H1 (cell line): ENCODE results near the gene DDC. TPM values are rescaled to one million over a fixed set of nuclear protein-coding genes. Genes with fewer than 3 reads are reported as not detected.

Source experiments
- CHD1 ChIP-seq: IDR thresholded peaks from 2 replicates; pipeline ENCODE4 v1.6.1; 2012; ENCODE audit warnings: low read depth, low read length, improper control_type of control experiment
- TAF1 ChIP-seq: IDR thresholded peaks from 2 replicates; pipeline ENCODE4 v1.6.1; 2011; ENCODE audit warnings: mild to moderate bottlenecking, low read depth, low read length
- TCF12 ChIP-seq: IDR thresholded peaks from 2 replicates; pipeline ENCODE4 v1.6.1; 2011; ENCODE audit warnings: low read depth, mild to moderate bottlenecking, low read length
- polyA plus RNA-seq, 7 experiments: library from polyadenylated mRNA; depleted of rRNA in 3 of 7; stranded (reverse) in 5 of 7; unstranded in 2 of 7; fragments of >200 nt in 5 of 7; fragments of 200-250 nt in 2 of 7; gene quantifications; 1 replicate in 5 of 7; 2 replicates in 1 of 7; 4 replicates in 1 of 7; pipeline versions ENCODE4 v1.2.1 to v1.2.3, GENCODE V29; 2011 to 2013; ENCODE audit warnings: missing spikeins in 2 of 7, mixed read lengths in 2 of 7
- total RNA-seq: library from RNA; stranded (reverse); fragmentation: NEBNext Ultra II Directional; extraction: Animal tissue kit (Norgen Biotek cat#: 25700); gene quantifications from 2 replicates; pipeline ENCODE4 v1.2.1, GENCODE V29; 2021

The DDC gene
- total and polyA plus RNA-seq, 2 of the 8 experiments (the other 6 are each of a cell fraction or from before 2014, with no cell fraction given), result 0.05 TPM; not detected in 1

- no peak for TF ChIP-seq TAF1
- TF ChIP-seq TCF12, result no peak
- TF ChIP-seq CHD1, result no peak
- TF ChIP-seq, all 59 proteins: peak for 0
These were observed 84.4 kb downstream of the DDC start (continued) for GRCh38 chr7:50480797-50481196.
